ENCODE data around the gene ZBTB12. TPM values are rescaled to one million over a fixed set of nuclear protein-coding genes. Genes with fewer than 3 reads are reported as not detected.

The ZBTB12 gene
- total and polyA plus RNA-seq, 2 of the 13 experiments (the other 11 are each of a cell fraction or from before 2014, with no cell fraction given) = 4.8 to 6.0 TPM

DNA sequence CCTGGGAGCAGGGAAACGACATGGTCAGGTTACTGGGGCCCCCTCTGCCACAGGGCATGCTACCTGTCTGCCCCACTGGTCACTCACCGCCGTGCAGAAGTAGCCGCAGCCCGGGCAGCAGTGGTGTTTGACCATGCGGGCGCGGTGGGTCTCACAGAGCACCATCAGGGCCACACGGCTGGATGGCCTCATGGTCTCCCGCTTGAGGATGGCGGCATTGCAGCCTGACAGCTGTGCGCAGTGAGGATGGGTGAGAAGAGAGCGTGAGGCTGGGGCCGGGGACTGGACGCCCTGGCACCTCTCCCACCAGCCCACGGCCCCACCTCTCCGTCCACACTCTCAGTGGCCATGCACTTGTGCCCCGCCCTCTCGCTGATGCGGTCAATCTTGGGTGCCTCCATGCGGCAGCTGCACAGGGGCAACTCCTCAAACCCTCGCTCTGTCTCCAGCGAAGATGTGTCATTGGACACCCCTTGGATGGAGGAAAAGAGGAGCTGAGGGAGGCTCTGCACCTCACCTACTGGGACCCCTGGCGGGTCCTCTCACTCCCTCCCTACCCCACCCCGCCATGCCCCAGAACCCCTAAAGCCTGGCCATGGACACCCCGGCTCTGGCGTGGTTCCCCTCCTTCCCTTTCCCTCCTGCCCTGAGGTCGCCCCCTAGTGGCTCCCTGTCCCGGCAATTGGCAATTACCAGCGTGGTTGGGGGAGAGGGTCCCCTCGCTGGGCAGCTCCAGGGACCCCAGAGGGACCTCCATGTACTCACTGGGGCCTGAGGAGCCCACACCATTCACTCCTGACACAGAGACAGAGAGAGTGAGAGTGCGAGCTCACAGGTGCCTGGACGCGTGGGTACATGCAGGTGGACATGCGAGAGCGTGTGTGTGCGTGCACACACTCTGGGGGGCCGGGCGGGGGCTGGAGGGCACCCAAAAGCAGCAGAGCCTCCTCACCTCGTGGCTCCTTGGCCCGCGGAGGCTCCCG, 13.3 kb downstream of the ZBTB12 start (continued):
- TF ChIP-seq, protein P1, sequence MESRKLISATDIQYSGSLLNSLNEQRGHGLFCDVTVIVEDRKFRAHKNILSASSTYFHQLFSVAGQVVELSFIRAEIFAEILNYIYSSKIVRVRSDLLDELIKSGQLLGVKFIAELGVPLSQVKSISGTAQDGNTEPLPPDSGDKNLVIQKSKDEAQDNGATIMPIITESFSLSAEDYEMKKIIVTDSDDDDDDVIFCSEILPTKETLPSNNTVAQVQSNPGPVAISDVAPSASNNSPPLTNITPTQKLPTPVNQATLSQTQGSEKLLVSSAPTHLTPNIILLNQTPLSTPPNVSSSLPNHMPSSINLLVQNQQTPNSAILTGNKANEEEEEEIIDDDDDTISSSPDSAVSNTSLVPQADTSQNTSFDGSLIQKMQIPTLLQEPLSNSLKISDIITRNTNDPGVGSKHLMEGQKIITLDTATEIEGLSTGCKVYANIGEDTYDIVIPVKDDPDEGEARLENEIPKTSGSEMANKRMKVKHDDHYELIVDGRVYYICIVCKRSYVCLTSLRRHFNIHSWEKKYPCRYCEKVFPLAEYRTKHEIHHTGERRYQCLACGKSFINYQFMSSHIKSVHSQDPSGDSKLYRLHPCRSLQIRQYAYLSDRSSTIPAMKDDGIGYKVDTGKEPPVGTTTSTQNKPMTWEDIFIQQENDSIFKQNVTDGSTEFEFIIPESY (CRISPR knock-in tag; IDR thresholded peaks at IDR 0.05) = 0 out of 2 replicates have a peak, but pooled peaks have one; percentile 4
- TF ChIP-seq KDM3A (CRISPR knock-in tag; IDR thresholded peaks at IDR 0.05; ENCODE audit: low read depth) = peak; percentile 72; the same call in 1 of the 2 replicates
- TF ChIP-seq ATRX (CRISPR knock-in tag; IDR thresholded peaks at IDR 0.05; ENCODE audit: borderline replicate concordance) = no peak
- no peak for TF ChIP-seq ZMYM3 (CRISPR knock-in tag; IDR thresholded peaks at IDR 0.05)
- no peak for TF ChIP-seq NBN (conservative IDR thresholded peaks at IDR 0.05)
- TF ChIP-seq, protein P2, sequence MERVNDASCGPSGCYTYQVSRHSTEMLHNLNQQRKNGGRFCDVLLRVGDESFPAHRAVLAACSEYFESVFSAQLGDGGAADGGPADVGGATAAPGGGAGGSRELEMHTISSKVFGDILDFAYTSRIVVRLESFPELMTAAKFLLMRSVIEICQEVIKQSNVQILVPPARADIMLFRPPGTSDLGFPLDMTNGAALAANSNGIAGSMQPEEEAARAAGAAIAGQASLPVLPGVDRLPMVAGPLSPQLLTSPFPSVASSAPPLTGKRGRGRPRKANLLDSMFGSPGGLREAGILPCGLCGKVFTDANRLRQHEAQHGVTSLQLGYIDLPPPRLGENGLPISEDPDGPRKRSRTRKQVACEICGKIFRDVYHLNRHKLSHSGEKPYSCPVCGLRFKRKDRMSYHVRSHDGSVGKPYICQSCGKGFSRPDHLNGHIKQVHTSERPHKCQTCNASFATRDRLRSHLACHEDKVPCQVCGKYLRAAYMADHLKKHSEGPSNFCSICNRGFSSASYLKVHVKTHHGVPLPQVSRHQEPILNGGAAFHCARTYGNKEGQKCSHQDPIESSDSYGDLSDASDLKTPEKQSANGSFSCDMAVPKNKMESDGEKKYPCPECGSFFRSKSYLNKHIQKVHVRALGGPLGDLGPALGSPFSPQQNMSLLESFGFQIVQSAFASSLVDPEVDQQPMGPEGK (CRISPR knock-in tag; IDR thresholded peaks at IDR 0.05) = peak; percentile 50; the same call in 1 of the 2 replicates
- TF ChIP-seq, protein P3, sequence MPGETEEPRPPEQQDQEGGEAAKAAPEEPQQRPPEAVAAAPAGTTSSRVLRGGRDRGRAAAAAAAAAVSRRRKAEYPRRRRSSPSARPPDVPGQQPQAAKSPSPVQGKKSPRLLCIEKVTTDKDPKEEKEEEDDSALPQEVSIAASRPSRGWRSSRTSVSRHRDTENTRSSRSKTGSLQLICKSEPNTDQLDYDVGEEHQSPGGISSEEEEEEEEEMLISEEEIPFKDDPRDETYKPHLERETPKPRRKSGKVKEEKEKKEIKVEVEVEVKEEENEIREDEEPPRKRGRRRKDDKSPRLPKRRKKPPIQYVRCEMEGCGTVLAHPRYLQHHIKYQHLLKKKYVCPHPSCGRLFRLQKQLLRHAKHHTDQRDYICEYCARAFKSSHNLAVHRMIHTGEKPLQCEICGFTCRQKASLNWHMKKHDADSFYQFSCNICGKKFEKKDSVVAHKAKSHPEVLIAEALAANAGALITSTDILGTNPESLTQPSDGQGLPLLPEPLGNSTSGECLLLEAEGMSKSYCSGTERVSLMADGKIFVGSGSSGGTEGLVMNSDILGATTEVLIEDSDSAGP (CRISPR knock-in tag; IDR thresholded peaks at IDR 0.05; ENCODE audit: borderline replicate concordance) = peak; percentile 58; the same call in 1 of the 2 replicates
- no peak for TF ChIP-seq MBNL3 (CRISPR knock-in tag; conservative IDR thresholded peaks at IDR 0.05)
- TF ChIP-seq, protein P4, sequence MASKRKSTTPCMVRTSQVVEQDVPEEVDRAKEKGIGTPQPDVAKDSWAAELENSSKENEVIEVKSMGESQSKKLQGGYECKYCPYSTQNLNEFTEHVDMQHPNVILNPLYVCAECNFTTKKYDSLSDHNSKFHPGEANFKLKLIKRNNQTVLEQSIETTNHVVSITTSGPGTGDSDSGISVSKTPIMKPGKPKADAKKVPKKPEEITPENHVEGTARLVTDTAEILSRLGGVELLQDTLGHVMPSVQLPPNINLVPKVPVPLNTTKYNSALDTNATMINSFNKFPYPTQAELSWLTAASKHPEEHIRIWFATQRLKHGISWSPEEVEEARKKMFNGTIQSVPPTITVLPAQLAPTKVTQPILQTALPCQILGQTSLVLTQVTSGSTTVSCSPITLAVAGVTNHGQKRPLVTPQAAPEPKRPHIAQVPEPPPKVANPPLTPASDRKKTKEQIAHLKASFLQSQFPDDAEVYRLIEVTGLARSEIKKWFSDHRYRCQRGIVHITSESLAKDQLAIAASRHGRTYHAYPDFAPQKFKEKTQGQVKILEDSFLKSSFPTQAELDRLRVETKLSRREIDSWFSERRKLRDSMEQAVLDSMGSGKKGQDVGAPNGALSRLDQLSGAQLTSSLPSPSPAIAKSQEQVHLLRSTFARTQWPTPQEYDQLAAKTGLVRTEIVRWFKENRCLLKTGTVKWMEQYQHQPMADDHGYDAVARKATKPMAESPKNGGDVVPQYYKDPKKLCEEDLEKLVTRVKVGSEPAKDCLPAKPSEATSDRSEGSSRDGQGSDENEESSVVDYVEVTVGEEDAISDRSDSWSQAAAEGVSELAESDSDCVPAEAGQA (IDR thresholded peaks at IDR 0.05; ENCODE audit: low read depth) = no peak
- TF ChIP-seq, protein P4 (CRISPR knock-in tag; IDR thresholded peaks at IDR 0.05; ENCODE audit: borderline replicate concordance) = no peak
- TF ChIP-seq MED13 (CRISPR knock-in tag; IDR thresholded peaks at IDR 0.05) = no peak; the same call in 1 of the 2 replicates

Data from HepG2 (cell line).